Tibial artery (tissue), 4 donors: ENCODE measurements around the gene IL6R.

Experiments used
- DNase-seq, 2 donors: peaks; one replicate each; pipeline ENCODE4 v3.0.0-alpha.2; 2019
- H3K27ac ChIP-seq, 2 donors: fragments of 200-600 bp; sonication (generic) in 1 of 2; 1 replicate in 1 of 2; 2 replicates in 1 of 2; pipeline ENCODE4 v1.5.1; 2018 to 2019; ENCODE audit warnings: mild to moderate bottlenecking in 1 of 2
- H3K27me3 ChIP-seq, 2 donors: fragments of 200-600 bp; sonication (generic) in 1 of 2; one replicate each; pipeline versions ENCODE4 v1.5.1 to v1.6.0; 2016 to 2019
- H3K36me3 ChIP-seq, 3 donors: fragments of 200-600 bp; sonication (generic) in 2 of 3; one replicate each; pipeline ENCODE4 v1.5.1; 2016 to 2019; ENCODE audit warnings: mild to moderate bottlenecking in 2 of 3
- H3K4me1 ChIP-seq, 4 donors: fragments of 200-600 bp; sonication (generic) in 2 of 4; 1 replicate in 3 of 4; 2 replicates in 1 of 4; pipeline ENCODE4 v1.5.1; 2016 to 2019
- H3K4me3 ChIP-seq, 2 donors: fragments of 200-600 bp; sonication (generic) in 1 of 2; 1 replicate in 1 of 2; 2 replicates in 1 of 2; pipeline ENCODE4 v1.5.1; 2018 to 2019; ENCODE audit warnings: mild to moderate bottlenecking in 2 of 2
- H3K9me3 ChIP-seq, 3 donors: fragments of 200-600 bp; sonication (generic) in 1 of 3; one replicate each; pipeline ENCODE4 v1.5.1; 2016 to 2019
- CTCF ChIP-seq, 2 experiments: fragments of 200-600 bp in 1 of 2; fragments of 450-650 bp in 1 of 2; IDR thresholded peaks; one replicate each; pipeline ENCODE4 v1.5.1; 2017 to 2019; ENCODE audit warnings: antibody characterized with exemption in 2 of 2, mild to moderate bottlenecking in 1 of 2, moderate library complexity in 1 of 2
- intact Hi-C: fragments of 100-400 bp; cut with DNase I; formaldehyde crosslinking; loops from one replicate; pipeline ENCODE4 v1.15.0; 2023; ENCODE audit warnings: low total_unique reads

IL6R gene

GRCh38 chr1:154379301-154379700 lies 25.8 kb upstream of the IL6R start:
- H3K27ac ChIP-seq = no peak overlapping the region
- DNase-seq = no peak
- no peak for TF ChIP-seq CTCF (IDR thresholded peaks at IDR 0.05)
- intact Hi-C loops = no loop called here
- H3K9me3 ChIP-seq = no peaks in the 10 kb centered on the region
- no peaks in the 10 kb centered on the region for H3K4me1 ChIP-seq
- no peak overlapping the region for H3K4me3 ChIP-seq
- H3K36me3 ChIP-seq = no peaks in the 10 kb centered on the region
- no peaks in the 10 kb centered on the region for H3K27me3 ChIP-seq

GRCh38 chr1:154384650-154385489 lies 20.3 kb upstream of the IL6R start:
- H3K9me3 ChIP-seq = no peaks in the 10 kb centered on the region
- no peaks in the 10 kb centered on the region for H3K4me1 ChIP-seq
- intact Hi-C loops = no loop called here
- no peaks in the 10 kb centered on the region for H3K27me3 ChIP-seq
- no peak overlapping the region for H3K27ac ChIP-seq
- DNase-seq = no peak
- TF ChIP-seq CTCF (IDR thresholded peaks at IDR 0.05) = no peak
- H3K36me3 ChIP-seq = no peaks in the 10 kb centered on the region
- H3K4me3 ChIP-seq = no peak overlapping the region

GRCh38 chr1:154386643-154387352 lies 18.3 kb upstream of the IL6R start:
- no peak for TF ChIP-seq CTCF (IDR thresholded peaks at IDR 0.05)
- intact Hi-C loops = no loop called here
- Histone ChIP-seq H3K27me3 (peaks cover 0 to 5% of the 10 kb centered on the region in 2 donors), H3K36me3 (no peaks in the 10 kb centered on the region), H3K27ac (no peak overlapping the region), H3K4me1 (no peaks in the 10 kb centered on the region), H3K4me3 (no peak overlapping the region), H3K9me3 (no peaks in the 10 kb centered on the region)
- peak in 1 of 2 donors; percentile 31 for DNase-seq

- intact Hi-C loops = no loop called here
- Histone ChIP-seq H3K9me3 (no peaks in the 10 kb centered on the region), H3K27ac (no peak overlapping the region), H3K4me1 (no peaks in the 10 kb centered on the region), H3K36me3 (no peaks in the 10 kb centered on the region), H3K27me3 (peaks cover 0 to 8% of the 10 kb centered on the region in 2 donors), H3K4me3 (no peak overlapping the region)
- TF ChIP-seq CTCF (IDR thresholded peaks at IDR 0.05) = no peak
- DNase-seq = no peak
Observed at GRCh38 chr1:154391086-154391770, 13.9 kb upstream of the IL6R start.

GRCh38 chr1:154398141-154398540 lies 7.0 kb upstream of the IL6R start:
- DNase-seq = no peak
- H3K4me3 ChIP-seq = no peak overlapping the region
- no peak for TF ChIP-seq CTCF (IDR thresholded peaks at IDR 0.05)
- no peaks in the 10 kb centered on the region for H3K4me1 ChIP-seq
- H3K27me3 ChIP-seq = no peaks in the 10 kb centered on the region
- H3K27ac ChIP-seq = no peak overlapping the region
- H3K9me3 ChIP-seq = no peaks in the 10 kb centered on the region
- intact Hi-C loops = no loop called here
- H3K36me3 ChIP-seq = no peaks in the 10 kb centered on the region
